SKM-1 treated with dmso at 0.1 percent for 144 hours (cell line): ENCODE measurements around the gene NARF.
"Not testable (repeated sequence)": the region's sequence is repeated elsewhere in the genome, so short reads cannot be mapped to it uniquely, and the experiment has no call there.

ENCODE experiments used
- DNase-seq: peaks from one replicate; lab custom pipeline; 2025; ENCODE audit not compliant: unreplicated experiment; lab: John Stamatoyannopoulos, UW

NARF gene

DNA sequence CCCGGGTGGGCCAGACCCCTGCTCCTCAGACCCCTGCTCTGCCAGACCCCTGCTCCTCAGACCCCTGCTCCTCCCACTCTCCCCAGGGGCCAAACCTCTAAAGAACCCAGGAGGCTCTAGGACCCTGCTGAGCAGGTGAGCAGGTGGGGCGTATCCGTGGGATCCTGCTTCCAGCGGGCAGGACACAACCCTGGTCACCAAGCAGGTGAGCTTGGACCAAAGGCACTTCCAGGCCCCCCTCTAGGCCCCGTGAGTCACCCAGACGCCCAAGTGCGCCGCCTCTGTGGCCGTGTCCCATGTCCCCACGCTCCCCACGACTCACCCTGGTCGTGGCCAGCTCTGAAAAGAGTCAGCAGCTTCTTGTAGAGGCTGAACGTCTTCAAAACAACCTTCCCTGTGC, 13.0 kb upstream of the NARF start:
- DNase-seq = no peak

DNA sequence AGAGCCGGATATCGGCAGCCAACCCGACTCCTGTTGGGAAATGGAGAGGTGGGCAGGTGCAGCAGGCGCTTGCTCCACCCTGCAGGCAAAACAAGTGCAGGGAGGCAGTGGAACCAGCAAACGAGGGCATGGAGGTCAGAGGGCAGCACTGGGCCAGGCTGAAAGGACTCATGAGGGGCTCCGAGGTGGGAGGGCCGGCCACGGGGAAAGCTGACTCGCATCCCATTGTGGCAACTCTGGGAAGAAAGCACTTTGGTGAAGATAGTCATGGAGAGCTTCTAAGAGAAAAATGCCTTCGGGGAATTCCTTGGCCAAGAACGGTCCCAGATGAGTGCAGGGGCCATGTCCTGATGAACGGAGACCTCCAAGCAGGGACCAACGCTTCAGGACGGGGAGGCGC, 12.4 kb upstream of the NARF start:
- no peak for DNase-seq

DNA sequence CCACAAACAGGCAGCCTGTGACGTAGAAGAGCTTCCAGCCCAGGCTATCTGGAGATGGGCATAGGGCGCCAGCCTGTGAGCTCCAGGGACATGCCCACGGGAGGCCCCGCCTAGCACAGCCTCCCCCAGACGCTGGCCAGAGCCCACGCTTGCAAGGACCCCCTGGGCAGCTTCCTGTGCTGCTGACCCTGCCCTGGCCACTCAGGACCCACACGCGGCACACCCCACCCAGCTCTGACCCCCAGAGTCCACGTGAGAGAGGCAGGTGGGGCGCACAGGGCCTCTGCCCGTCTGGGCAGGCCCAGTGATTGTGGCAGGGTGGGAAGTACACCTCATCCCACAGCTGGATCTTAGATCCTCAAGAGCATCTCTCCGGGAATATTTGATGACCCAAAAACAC, 11.9 kb upstream of the NARF start:
- no peak for DNase-seq

DNA sequence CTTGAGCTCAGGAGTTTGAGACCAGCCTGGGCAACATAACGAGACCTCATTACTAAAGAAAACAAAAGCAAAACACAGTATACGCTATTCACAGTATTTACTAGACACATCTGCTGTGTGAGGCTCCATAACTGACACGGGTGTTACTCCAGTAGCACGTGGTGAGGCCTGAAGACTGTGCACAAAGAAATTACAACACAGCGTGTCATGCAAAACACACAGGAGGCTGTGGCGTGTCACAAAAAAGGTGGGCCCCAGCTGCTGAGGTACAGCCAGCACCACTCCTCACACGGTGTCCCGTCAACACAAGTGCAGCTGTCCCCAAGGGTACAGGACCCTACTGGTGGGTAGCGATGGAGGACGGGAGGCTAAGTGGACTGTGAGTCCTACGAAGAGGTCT, 10.7 kb upstream of the NARF start:
- no peak for DNase-seq

DNA sequence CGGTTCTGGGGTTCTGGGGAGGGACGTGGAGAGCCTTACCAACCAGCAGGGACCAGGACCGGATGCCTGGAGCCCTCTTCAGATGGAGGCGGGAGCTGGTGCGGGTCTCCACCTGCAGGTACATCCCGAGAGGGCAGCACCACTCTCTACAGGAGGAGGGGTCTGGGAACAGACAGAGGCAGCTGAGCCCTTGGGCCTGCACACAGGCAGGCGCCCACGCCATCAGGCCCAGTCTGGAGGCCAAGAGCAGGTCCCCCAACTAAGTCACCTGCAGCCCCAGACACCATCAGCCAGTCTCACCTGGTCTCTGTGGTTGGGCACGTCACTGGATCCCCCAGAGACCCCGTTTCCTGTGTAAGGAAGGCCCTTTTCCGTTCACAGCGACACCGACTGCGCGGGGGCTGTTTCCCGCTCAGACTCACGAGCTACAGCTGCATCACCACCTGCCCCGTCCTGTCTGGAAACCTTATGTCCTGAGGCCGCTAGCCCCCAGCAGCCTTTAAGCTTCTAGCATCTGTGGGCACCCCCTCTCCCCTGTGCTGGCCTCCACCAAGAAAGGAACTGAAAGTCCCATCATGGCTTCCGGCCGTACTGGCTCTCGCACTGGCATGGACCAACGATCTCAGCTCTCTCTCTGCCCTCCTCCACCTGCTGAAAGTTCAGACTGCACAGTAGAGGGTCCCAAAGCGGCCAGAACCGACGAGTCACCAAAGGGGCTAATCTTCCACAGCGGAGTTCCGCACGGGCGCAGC, 9.2 kb upstream of the NARF start:
- DNase-seq = no peak

DNA sequence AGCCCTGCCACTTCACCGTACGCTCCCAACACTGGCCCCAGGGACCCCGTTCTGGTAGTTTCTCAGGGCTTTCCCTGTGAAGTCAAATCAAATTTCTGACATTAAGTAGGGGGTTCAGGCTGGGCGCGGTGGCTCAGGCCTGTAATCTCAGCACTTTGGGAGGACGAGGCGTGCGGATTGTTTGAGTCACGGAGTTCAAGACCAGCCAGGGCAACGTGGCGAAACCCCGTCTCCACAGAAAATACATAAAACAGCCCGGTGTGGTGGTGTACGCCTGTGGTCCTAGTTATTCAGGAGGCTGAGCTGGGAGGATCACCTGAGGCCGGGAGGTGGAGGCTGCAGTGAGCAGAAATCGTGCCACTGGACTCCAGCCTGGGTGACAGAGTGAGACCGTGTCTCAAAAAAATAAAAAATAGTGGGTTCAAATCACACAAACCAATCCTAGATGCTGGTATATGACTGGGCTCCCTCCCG, 8.6 kb upstream of the NARF start:
- DNase-seq = no peak

DNA sequence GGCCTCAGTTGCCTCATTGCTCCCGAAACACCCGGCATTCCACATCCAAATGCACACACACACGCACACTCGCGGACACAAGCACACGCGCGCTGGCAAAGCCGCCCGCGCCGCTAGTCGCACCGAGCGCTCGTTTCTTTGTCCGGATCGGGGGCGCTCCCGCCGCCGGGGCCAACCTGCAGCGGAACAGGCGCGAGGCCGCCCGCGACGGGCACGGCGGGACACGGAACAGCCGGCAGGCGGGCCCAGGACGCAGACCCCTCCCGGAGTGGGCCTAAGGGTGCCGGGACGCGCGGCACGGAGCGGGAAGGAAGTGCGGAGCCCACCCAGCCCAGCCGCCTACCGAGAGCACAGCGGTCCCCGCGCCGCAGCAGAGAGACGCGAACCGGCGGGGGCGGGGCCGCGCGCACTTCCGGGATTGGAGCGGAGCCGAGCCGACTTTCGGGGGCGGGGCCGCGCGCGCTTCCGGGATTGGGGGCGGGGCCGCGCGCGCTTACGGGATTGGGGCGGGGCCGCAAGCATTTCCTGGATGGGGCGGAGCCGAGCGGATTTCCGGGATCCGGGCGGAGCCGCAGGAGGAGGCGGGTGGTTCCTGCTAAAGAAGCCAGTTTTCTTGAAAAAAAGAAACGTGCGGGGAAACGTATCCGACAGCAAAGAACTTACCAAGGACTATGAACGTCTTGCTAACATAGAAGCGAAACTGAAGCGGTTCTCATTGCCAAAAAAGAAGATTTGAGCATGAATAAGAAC, 8.0 kb upstream of the NARF start, which contains the start of gene CYBC1:
Gene CYBC1, minus strand, starts transcription at position 396 of the 750 bp plus-strand sequence. CDS start 1,498 bp downstream, outside the sequence.
- peak; percentile 82 for DNase-seq

DNA sequence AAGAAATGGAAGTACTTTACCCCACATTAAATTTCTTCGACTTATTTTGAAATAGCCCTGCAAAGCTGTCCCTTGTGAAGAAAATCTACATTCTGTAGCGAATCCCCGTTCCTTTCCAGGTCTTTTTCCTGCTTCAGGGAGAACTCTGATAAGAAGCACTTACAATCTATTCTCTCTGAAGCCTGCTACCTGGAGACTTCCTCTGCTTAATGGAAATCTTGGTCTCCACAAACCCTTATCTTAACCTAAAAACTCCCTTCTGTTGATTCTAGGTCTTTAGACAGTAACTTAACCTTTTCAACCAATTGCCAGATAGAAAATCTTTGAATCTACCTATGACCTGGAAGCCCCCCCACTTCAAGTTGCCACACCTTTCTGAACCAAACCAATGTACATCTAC, 6.4 kb upstream of the NARF start:
- DNase-seq = no peak

DNA sequence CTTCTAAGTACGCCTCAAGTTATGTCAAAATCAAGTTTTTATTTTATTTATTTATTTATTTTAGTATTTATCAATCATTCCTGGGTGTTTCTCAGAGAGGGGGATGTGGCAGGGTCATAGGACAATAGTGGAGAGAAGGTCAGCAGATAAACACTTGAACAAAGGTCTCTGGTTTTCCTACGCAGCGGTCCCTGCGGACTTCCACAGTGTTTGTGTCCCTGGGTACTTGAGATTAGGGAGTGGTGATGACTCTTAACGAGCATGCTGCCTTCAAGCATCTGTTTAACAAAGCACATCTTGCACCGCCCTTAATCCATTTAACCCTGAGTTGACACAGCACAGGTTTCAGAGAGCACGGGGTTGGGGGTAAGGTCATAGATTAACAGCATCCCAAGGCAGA, 5.4 kb upstream of the NARF start:
- not testable (repeated sequence) for DNase-seq

DNA sequence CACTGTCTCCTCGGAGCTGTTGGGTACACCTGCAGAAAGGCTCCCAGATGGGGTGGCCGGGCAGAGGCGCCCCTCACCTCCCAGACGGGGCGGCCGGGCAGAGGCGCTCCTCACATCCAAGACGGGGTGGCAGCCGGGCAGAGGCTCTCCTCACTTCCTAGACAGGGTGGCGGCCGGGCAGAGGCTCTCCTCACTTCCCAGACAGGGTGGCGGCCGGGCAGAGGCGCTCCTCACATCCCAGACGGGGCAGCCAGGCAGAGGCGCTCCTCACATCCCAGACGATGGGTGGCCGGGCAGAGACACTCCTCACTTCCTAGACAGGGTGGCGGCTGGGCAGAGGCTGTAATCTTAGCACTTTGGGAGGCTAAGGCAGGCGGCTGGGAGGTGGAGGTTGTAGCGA, 4.8 kb upstream of the NARF start:
- not testable (repeated sequence) for DNase-seq

DNA sequence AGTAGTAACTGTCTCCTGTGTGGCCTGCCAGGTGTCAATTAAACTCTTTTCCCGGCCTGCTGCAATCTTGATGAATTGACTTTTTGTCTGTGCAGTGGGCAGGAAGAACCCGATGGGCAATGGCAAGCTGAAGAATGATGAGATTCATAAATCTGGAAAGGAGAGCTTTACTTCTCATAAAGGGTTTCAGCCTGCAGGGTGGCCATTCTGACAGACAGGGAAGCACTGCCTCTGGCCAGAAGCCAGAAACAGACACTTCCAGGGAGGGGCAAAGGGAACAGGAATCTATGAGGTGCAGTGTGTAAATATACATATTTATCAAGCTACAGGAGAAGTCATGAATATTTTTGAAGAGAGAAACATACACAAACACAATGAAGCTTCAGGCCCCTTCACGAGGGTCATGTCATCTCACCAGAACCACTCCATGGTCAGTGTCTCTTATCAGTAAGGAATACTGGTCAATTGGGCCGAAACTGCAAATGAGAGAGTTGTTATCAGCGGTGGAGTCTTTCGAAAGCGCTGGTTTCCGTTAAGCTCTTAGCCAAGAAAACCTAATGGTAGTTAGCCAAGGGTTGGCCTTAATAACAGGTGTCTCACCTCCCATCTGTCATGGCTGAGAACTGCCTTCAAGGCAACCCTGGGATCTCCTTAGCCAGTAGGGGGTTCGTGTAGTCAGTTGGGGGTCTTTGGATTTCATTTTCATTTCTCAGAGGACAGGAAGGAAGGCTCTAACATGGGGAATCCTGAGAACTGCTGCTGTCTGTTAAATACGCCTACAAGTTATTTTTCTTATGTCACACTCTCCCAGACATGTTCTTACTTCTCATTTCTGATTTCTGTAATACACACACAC, 1.2 kb upstream of the NARF start:
- DNase-seq = peak; percentile 34

DNA sequence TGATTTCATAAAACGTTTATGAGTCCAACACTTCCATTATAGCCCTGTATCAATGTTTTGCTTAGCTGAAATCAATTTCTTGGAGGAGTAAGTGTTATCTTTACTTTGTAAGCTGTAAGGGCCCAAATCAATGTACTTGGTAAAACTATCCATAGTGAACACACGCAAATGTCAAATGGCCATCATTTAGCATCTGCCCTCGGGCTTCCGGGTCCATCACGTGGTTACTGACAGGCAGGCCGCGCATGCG, 687 bp upstream of the NARF start:
- DNase-seq = no peak

DNA sequence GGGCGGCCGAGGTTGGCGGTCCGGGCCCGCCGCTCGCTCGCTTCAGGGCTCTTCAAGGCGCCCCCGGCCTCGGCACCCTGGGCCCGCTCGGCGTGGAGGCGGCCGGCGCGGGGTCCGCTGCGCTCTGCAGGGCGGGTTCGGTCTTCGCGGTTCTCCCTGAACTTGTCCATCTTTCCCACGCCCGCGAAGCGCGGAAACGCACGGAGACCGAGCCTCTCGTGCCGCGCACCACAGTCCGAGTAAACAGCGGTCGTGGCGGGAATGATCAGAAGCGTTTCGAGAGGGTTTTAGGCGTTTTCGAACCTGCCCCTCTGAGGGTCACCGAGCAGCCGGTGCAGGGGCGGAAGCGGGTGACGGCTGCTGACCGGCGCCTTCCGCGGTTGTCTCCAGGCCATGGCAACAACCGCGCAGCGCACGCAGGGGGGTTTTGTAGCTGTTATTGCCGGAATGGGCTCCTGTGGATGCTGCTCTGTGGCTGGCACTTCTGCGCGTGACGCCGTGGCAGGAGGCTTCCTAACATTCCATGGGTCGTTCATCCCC, 414 bp downstream of the NARF start:
- no peak for DNase-seq

DNA sequence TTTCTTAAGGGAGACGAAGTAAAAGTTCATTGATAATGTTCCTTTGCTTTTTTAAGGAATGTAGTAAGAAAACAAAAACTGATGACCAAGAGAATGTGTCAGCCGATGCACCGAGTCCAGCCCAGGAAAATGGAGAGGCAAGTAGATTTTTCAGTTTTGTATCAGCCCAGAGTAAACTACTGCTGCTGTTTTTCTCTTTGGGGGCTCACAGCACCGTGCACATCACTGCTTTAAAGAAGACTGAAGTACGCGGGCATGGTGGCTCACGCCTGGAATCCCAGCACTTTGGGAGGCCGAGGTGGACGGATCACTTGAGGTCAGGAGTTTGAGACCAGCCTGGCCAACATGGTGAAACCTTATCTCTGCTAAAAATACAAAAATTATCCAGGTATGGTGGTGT, 1.4 kb downstream of the NARF start:
- not testable (repeated sequence) for DNase-seq

DNA sequence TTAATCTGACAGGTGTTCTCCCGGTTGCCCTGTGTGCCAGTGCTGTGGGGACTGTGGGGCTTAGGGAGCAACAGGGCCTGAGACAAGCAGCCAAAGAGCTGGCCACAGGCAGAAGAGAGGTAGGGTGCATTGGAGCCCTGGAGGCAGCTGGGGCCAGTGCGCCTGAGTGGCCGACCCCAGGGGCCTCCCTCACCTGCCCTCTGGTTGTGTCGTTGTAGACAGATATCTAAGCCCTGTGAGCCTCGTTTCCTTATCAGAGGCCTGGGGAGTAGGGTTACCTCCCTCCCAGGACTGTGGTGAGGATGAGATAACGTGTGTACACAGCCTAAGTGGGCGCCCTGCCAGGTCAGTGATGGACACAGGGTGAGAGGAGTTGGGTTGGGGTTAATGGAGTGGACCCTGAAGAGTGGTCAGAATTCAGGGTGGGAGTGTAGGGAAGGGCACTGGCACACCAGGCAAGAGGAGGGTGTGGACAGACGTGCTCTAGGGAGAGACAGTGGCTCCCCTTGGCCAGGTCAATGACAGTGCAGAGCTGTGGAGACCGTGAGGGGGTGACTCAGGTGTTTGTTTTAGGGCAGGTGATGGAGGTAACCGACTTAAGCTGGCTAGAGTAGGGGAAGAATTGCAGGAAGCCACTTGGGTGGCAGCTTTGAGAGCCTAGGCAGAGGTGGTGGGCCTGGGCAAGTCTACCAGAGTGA, 3.4 kb downstream of the NARF start:
- no peak for DNase-seq

DNA sequence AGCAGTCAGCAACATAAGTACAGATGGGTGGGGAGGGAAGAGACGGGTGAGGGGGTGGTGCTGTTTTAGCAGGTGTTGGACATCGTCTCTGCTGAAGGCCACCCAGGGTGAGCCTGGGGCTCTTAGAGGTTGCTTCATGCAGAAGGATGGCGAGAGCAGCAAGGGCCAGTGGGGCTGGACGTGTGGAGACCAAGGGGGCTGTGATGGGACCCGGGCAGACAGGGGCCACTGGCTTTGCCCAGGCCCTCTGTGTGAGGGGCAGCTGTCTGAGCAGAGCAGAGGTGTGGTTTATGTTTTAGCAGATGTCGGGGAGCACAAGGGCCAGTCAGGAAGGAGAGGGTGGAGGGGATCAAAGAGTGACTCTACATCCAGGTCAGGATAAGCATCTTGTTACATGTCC, 4.8 kb downstream of the NARF start:
- no peak for DNase-seq

DNA sequence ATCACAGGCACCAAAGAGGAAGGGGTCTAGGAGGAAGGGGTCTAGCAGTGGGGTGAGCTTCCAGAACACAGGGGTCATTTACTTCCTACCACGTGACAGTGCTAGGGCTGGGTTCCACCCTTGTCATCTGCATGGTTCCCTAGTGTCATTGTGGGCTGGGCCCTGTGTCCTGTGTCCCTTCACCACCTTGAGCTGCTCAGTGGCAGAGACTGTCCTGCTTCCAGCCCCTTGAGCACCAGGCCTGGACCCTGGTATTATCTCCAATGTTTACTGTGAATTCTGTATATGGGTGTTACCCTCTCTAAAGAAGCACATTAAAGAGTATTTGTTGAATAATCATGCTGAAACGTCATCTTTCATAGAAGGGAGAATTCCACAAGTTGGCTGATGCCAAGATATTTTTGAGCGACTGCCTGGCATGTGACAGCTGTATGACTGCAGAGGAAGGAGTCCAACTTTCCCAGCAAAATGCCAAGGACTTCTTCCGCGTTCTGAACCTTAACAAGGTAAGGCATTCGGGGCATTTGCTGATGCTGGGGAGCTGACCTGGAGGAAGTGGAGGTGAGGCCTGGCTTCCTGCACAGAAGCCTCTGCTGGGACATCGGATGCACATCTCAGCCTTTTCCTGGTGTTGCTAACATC, 5.5 kb downstream of the NARF start:
- no peak for DNase-seq

DNA sequence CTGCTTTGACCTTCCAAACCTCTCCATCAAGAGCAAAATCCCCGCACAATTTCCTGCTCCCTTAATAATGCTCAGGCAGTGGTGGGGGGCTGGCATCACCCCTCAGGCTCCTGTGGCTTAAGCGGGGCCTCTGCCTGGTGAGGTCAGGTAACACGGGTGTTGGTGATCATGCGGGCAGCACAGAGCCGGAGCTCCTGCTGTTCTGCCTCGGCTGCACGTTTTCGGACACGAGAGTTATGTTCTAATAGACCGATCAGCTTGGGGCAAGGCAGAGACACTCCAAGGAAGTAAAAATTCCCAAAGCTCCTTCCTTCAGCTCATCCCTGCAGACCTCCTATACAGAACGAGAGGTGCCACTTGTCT, 6.0 kb downstream of the NARF start:
- DNase-seq = no peak

DNA sequence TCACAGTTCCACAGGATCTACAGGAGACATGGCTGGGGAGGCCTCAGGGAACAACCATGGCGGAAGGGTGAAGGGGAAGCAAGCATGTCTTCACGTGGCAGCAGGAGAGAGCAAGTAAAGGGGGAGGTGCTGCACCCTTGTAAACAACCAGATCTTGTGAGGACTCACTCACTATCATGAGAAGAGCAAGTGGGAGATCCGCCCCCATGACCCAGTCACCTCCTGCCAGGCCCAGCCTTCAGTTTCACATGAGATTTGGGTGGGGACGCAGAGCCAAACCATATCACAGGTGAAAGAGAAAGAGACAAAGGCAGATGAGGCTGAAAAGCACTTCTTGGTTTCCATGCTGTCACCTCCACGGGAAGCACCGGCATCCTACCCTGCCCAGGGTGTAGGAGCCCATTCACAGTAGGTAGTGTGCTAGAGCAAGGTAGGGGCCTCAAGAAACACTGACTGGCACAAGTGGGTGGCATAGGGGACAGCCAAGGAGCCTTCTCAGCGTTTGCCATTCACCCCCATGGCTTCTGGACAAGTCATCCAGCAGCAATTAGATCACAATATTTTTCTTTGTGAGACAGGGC, 6.6 kb downstream of the NARF start:
- no peak for DNase-seq

DNA sequence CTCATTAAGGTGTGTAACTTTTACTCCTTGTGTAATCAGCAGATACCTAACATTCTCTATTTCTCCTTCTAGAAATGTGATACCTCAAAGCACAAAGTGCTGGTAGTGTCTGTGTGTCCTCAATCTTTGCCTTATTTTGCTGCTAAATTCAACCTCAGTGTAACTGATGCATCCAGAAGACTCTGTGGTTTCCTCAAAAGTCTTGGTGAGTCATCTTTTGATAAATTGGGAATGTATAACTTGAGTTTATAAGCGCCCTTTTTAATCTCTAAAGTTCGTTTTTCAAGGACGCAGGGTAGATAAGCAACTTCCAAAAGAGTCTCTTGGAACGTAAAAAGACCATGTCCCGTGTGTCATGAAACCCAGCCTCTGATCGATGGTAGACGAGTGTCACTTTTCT, 10.2 kb downstream of the NARF start:
- DNase-seq = no peak
